ENCODE measurements around the gene BBX.

BBX gene

DNA sequence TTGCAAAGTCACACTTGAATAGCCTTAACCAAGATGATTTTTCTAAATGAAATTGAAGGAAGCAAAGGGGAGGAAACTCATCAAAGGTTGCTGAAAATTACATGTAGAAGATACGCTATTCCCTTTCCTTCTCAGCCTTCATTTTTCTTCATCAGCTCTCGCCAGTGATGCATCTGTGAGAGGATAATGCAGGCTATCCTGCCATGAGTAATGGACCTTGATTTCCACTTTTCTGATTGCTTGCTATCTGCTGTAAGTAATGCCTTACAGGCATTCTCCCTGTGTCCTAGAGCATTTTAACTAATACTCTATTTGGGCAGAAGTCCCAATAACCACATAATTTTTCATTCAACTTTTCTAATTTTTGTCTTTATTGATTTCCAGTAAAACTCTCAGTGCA lies 162.6 kb downstream of the BBX start:
- no peak overlapping the region for H3K27ac ChIP-seq (replicated peaks)
- no peak overlapping the region for H3K4me3 ChIP-seq (replicated peaks; ENCODE audit: insufficient read depth, low read length)
- DNase-seq (ENCODE audit: low read depth in 1 of 2, low spot score in 1 of 2): no peak

DNA sequence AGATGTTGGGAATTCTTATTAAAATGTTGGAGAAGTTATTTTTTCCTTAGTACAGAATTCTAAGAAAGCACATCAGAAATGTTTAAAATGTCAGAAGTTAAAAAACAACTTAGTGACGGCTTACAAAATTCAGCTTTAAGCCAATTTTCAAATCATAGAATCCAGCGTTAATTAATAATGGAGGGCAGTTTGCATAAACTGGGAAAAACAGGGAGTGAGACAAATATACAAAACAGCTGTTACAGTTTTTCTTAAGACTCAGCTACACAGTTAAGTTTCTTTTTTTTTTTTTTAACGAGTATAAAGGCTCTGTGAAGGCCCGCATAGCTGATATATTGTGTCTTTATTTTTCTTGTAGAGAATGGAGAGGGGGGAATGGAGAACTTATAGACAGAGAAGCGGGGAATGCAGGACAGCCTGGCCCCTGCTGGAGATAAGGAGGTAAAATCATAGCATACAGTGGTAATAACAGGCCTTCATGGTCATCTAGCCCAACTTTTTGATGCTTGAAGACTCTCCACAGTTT lies 164.4 kb downstream of the BBX start:
- Histone ChIP-seq H3K27me3 (ENCODE audit: insufficient read depth, poor library complexity, severe bottlenecking) (no peaks in the 10 kb centered on the region), H3K4me3 (replicated peaks; ENCODE audit: insufficient read depth, low read length) (no peak overlapping the region), H3K27ac (replicated peaks) (no peak overlapping the region)
- no peak for DNase-seq (ENCODE audit: low read depth in 1 of 2, low spot score in 1 of 2)
- TF ChIP-seq, protein P1, sequence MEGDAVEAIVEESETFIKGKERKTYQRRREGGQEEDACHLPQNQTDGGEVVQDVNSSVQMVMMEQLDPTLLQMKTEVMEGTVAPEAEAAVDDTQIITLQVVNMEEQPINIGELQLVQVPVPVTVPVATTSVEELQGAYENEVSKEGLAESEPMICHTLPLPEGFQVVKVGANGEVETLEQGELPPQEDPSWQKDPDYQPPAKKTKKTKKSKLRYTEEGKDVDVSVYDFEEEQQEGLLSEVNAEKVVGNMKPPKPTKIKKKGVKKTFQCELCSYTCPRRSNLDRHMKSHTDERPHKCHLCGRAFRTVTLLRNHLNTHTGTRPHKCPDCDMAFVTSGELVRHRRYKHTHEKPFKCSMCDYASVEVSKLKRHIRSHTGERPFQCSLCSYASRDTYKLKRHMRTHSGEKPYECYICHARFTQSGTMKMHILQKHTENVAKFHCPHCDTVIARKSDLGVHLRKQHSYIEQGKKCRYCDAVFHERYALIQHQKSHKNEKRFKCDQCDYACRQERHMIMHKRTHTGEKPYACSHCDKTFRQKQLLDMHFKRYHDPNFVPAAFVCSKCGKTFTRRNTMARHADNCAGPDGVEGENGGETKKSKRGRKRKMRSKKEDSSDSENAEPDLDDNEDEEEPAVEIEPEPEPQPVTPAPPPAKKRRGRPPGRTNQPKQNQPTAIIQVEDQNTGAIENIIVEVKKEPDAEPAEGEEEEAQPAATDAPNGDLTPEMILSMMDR (IDR thresholded peaks at IDR 0.05; ENCODE audit: insufficient read depth, low read length): no peak
- TF ChIP-seq GABPA (IDR thresholded peaks at IDR 0.05; ENCODE audit: low read depth) (no peak), SPI1 (IDR thresholded peaks at IDR 0.05; ENCODE audit: borderline replicate concordance, low read depth) (no peak), POLR2AphosphoS5 (IDR thresholded peaks at IDR 0.05; ENCODE audit: low read depth) (no peak)
- TF ChIP-seq, protein P2, sequence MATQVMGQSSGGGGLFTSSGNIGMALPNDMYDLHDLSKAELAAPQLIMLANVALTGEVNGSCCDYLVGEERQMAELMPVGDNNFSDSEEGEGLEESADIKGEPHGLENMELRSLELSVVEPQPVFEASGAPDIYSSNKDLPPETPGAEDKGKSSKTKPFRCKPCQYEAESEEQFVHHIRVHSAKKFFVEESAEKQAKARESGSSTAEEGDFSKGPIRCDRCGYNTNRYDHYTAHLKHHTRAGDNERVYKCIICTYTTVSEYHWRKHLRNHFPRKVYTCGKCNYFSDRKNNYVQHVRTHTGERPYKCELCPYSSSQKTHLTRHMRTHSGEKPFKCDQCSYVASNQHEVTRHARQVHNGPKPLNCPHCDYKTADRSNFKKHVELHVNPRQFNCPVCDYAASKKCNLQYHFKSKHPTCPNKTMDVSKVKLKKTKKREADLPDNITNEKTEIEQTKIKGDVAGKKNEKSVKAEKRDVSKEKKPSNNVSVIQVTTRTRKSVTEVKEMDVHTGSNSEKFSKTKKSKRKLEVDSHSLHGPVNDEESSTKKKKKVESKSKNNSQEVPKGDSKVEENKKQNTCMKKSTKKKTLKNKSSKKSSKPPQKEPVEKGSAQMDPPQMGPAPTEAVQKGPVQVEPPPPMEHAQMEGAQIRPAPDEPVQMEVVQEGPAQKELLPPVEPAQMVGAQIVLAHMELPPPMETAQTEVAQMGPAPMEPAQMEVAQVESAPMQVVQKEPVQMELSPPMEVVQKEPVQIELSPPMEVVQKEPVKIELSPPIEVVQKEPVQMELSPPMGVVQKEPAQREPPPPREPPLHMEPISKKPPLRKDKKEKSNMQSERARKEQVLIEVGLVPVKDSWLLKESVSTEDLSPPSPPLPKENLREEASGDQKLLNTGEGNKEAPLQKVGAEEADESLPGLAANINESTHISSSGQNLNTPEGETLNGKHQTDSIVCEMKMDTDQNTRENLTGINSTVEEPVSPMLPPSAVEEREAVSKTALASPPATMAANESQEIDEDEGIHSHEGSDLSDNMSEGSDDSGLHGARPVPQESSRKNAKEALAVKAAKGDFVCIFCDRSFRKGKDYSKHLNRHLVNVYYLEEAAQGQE (IDR thresholded peaks at IDR 0.05; ENCODE audit: insufficient replicate concordance, low read depth): no peak

More for the DNA sequence above, 162.6 kb downstream of the BBX start:
- H3K27me3 ChIP-seq (ENCODE audit: insufficient read depth, poor library complexity, severe bottlenecking): no peaks in the 10 kb centered on the region
- TF ChIP-seq, protein P1 (IDR thresholded peaks at IDR 0.05; ENCODE audit: insufficient read depth, low read length): no peak
- TF ChIP-seq, protein P2 (IDR thresholded peaks at IDR 0.05; ENCODE audit: insufficient replicate concordance, low read depth): no peak
- no peak for TF ChIP-seq SPI1 (IDR thresholded peaks at IDR 0.05; ENCODE audit: borderline replicate concordance, low read depth)
- TF ChIP-seq GABPA (IDR thresholded peaks at IDR 0.05; ENCODE audit: low read depth): no peak
- no peak for TF ChIP-seq POLR2AphosphoS5 (IDR thresholded peaks at IDR 0.05; ENCODE audit: low read depth)

DNA sequence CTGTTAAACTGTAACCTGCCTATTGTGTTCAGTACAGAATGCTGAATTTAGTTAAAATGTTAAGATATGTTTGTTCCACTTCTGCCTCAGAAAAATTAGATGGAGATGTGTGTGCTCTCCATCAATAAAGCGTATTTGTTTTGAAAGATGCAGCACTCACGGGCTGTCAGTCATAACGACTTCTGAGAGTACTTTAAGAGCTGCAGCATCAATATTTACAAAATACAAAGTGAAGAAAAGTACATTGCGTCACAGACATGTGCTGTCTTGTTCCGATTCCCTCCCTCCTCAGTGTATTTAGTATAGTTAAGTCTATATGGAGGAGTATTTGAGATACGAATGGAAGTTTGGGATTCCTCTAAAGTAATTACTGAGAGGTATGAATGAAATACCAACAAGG lies 166.6 kb downstream of the BBX start:
- DNase-seq (ENCODE audit: low read depth in 1 of 2, low spot score in 1 of 2): no peak
- no peak for TF ChIP-seq POLR2AphosphoS5 (IDR thresholded peaks at IDR 0.05; ENCODE audit: low read depth)
- TF ChIP-seq, protein P2 (IDR thresholded peaks at IDR 0.05; ENCODE audit: insufficient replicate concordance, low read depth): no peak
- no peak for TF ChIP-seq GABPA (IDR thresholded peaks at IDR 0.05; ENCODE audit: low read depth)
- TF ChIP-seq SPI1 (IDR thresholded peaks at IDR 0.05; ENCODE audit: borderline replicate concordance, low read depth): no peak
- TF ChIP-seq, protein P1 (IDR thresholded peaks at IDR 0.05; ENCODE audit: insufficient read depth, low read length): no peak
- H3K27me3 ChIP-seq (ENCODE audit: insufficient read depth, poor library complexity, severe bottlenecking): no peaks in the 10 kb centered on the region
- H3K27ac ChIP-seq (replicated peaks): no peak overlapping the region
- H3K4me3 ChIP-seq (replicated peaks; ENCODE audit: insufficient read depth, low read length): no peak overlapping the region
